Osteoblast (primary cell): ENCODE results near the gene C8G. TPM values are rescaled to one million over a fixed set of nuclear protein-coding genes. Genes with fewer than 3 reads are reported as not detected.

ENCODE experiments used
- DNase-seq: peaks from one replicate; pipeline ENCODE4 v3.0.0; 2011; ENCODE audit warnings: low spot score, mixed read lengths; ENCODE audit not compliant: insufficient read length; ENCODE audit errors: missing footprints
- H2AFZ ChIP-seq: 2 replicates; pipeline ENCODE4 v1.6.0; 2011; ENCODE audit warnings: mild to moderate bottlenecking, low read length
- H3K27ac ChIP-seq: 2 replicates; pipeline ENCODE4 v1.5.1; 2011; ENCODE audit warnings: mild to moderate bottlenecking, low read depth, low read length, moderate library complexity
- H3K27me3 ChIP-seq: 2 replicates; pipeline ENCODE4 v1.6.0; 2012; ENCODE audit warnings: mild to moderate bottlenecking, control low read depth, inconsistent platforms, low read length, moderate library complexity; ENCODE audit not compliant: insufficient read depth
- H3K36me3 ChIP-seq: 2 replicates; pipeline ENCODE4 v1.5.1; 2011; ENCODE audit warnings: mild to moderate bottlenecking, low read length, control low read depth, moderate library complexity; ENCODE audit not compliant: insufficient read depth
- H3K4me1 ChIP-seq: 2 replicates; pipeline ENCODE4 v1.5.1; 2011; ENCODE audit warnings: mild to moderate bottlenecking, low read length, control low read depth, moderate library complexity; ENCODE audit not compliant: insufficient read depth
- H3K4me2 ChIP-seq: 2 replicates; pipeline ENCODE4 v1.6.0; 2011; ENCODE audit warnings: mild to moderate bottlenecking, low read length; ENCODE audit not compliant: insufficient read depth
- H3K4me3 ChIP-seq: fragments of 200-600 bp; sonication (generic); 3 replicates; pipeline ENCODE4 v1.5.1; 2012; ENCODE audit warnings: mild to moderate bottlenecking, low read length, inconsistent platforms; ENCODE audit not compliant: insufficient read depth
- H3K79me2 ChIP-seq: 2 replicates; pipeline ENCODE4 v1.6.0; 2012; ENCODE audit warnings: mild to moderate bottlenecking, low read length, control low read depth, inconsistent platforms; ENCODE audit not compliant: insufficient read depth
- H3K9me3 ChIP-seq: 2 replicates; pipeline ENCODE4 v1.5.1; 2011; ENCODE audit warnings: low read depth, low read length, control low read depth
- H4K20me1 ChIP-seq: 2 replicates; pipeline ENCODE4 v1.6.0; 2012; ENCODE audit warnings: mild to moderate bottlenecking, low read length, control low read depth; ENCODE audit not compliant: insufficient read depth
- total RNA-seq: library from RNA; depleted of rRNA; stranded (reverse); fragments of >200 nt; gene quantifications from 2 replicates; pipeline ENCODE4 v1.2.3, GENCODE V29; 2012
- TF ChIP-seq, protein P1 (sequence below): IDR thresholded peaks from 2 replicates; pipeline ENCODE4 v1.5.1; 2011; ENCODE audit warnings: mild to moderate bottlenecking, low read depth, low read length, moderate library complexity; ENCODE audit errors: extremely low read depth

Gene C8G
- total RNA-seq, 1 donor = not detected

DNA sequence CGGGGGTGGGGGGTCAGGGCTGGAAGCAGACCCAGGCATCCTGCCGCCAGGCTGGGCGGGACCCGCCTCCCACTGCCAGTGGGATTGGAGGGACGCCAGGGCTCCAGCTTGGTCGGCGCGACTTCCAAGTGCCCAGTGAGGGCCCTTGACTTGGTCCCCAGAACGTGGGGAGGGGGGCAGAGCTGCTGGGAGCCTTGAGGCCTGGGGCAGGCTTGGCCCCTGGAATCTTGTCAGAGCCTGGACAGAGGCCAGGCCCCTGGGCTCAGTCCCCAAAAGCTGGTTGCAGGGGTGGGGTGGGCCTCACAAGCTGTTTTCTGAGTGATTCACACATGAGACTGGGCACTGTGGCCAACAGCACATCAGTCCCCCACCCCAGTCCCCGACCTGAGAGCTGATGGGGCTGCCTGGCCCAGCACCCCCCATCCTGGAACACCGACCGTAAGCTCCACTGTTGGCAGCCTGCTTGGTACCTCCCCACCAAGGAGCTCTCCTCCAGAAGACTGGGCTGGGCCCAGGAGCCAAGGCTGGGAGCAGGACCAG is 50.8 kb downstream of the C8G start:
- peak; percentile 99 for DNase-seq
- H3K79me2 ChIP-seq = peaks cover 10% of the 10 kb centered on the region
- peak overlapping the region; percentile 64 for H3K4me2 ChIP-seq
- TF ChIP-seq, protein P1, sequence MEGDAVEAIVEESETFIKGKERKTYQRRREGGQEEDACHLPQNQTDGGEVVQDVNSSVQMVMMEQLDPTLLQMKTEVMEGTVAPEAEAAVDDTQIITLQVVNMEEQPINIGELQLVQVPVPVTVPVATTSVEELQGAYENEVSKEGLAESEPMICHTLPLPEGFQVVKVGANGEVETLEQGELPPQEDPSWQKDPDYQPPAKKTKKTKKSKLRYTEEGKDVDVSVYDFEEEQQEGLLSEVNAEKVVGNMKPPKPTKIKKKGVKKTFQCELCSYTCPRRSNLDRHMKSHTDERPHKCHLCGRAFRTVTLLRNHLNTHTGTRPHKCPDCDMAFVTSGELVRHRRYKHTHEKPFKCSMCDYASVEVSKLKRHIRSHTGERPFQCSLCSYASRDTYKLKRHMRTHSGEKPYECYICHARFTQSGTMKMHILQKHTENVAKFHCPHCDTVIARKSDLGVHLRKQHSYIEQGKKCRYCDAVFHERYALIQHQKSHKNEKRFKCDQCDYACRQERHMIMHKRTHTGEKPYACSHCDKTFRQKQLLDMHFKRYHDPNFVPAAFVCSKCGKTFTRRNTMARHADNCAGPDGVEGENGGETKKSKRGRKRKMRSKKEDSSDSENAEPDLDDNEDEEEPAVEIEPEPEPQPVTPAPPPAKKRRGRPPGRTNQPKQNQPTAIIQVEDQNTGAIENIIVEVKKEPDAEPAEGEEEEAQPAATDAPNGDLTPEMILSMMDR = no peak
- no peak overlapping the region for H3K27ac ChIP-seq
- peaks cover 2% of the 10 kb centered on the region for H4K20me1 ChIP-seq
- H3K27me3 ChIP-seq = no peaks in the 10 kb centered on the region
- H3K4me3 ChIP-seq = peak overlapping the region; percentile 27
- peaks cover 44% of the 10 kb centered on the region for H3K4me1 ChIP-seq
- no peaks in the 10 kb centered on the region for H3K36me3 ChIP-seq
- no peaks in the 10 kb centered on the region for H3K9me3 ChIP-seq
- no peak overlapping the region for H2AFZ ChIP-seq

Other genes starting within 250 kb of the C8G start
- gene DIPK1B, start 232.7 kb upstream of the C8G start, total RNA-seq = not detected in 2 replicates
- not detected in 2 replicates for gene LCN10, start 202.3 kb upstream of the C8G start, total RNA-seq
- gene LCN6, start 196.7 kb upstream of the C8G start, total RNA-seq = not detected in 2 replicates
- gene LCN8, start 187.0 kb upstream of the C8G start, total RNA-seq = not detected in 2 replicates
- gene LCN15, start 180.7 kb upstream of the C8G start, total RNA-seq = not detected in 2 replicates
- 31.8 and 39.8 TPM in 2 replicates for gene TMEM141, start 153.9 kb upstream of the C8G start, total RNA-seq
- gene CCDC183, start 148.9 kb upstream of the C8G start, total RNA-seq = under 0.01 TPM in 1 of 2 replicates, not detected in the other
- 64.2 and 64.8 TPM in 2 replicates for gene RABL6, start 137.3 kb upstream of the C8G start, total RNA-seq
- gene AJM1, start 102.8 kb upstream of the C8G start, total RNA-seq = 0.88 and 1.1 TPM in 2 replicates
- 54.2 and 59.0 TPM in 2 replicates for gene PHPT1, start 95.8 kb upstream of the C8G start, total RNA-seq
- gene MAMDC4, start 92.9 kb upstream of the C8G start, total RNA-seq = 0.88 and 1.4 TPM in 2 replicates
- 126 and 173 TPM in 2 replicates for gene EDF1, start 78.9 kb upstream of the C8G start, total RNA-seq
- gene TRAF2, start 58.7 kb upstream of the C8G start, total RNA-seq = 6.2 and 6.8 TPM in 2 replicates
- 143 and 157 TPM in 2 replicates for gene FBXW5, start 505 bp upstream of the C8G start, total RNA-seq
- not detected in 2 replicates for gene LCN12, start 7.0 kb downstream of the C8G start, total RNA-seq
- 37.4 and 57.9 TPM in 2 replicates for gene PTGDS, start 32.3 kb downstream of the C8G start, total RNA-seq
- 4.4 and 5.4 TPM in 2 replicates for gene LCNL1, start 37.8 kb downstream of the C8G start, total RNA-seq
- gene PAXX, start 47.2 kb downstream of the C8G start, total RNA-seq = 13.3 and 16.6 TPM in 2 replicates
- gene CLIC3, start 51.3 kb downstream of the C8G start, total RNA-seq = 1.5 and 2.5 TPM in 2 replicates
- 19.4 and 20.3 TPM in 2 replicates for gene ABCA2, start 83.0 kb downstream of the C8G start, total RNA-seq
- gene FUT7, start 86.8 kb downstream of the C8G start, total RNA-seq = not detected in 2 replicates
- gene NPDC1, start 100.9 kb downstream of the C8G start, total RNA-seq = 10.0 and 10.1 TPM in 2 replicates
- not detected in 2 replicates for gene ENTPD2, start 108.8 kb downstream of the C8G start, total RNA-seq
- gene SAPCD2, start 125.3 kb downstream of the C8G start, total RNA-seq = 0.88 and 1.1 TPM in 2 replicates
- gene UAP1L1, start 132.3 kb downstream of the C8G start, total RNA-seq = 35.9 and 36.9 TPM in 2 replicates
- gene MAN1B1, start 141.7 kb downstream of the C8G start, total RNA-seq = 94.1 and 103 TPM in 2 replicates
- gene DPP7, start 169.5 kb downstream of the C8G start, total RNA-seq = 66.6 and 74.6 TPM in 2 replicates
- not detected in 2 replicates for gene GRIN1, start 193.9 kb downstream of the C8G start, total RNA-seq
- not detected in 2 replicates for gene LRRC26, start 224.8 kb downstream of the C8G start, total RNA-seq
- gene TMEM210, start 226.8 kb downstream of the C8G start, total RNA-seq = not detected in 2 replicates
- 26.2 and 32.9 TPM in 2 replicates for gene ANAPC2, start 243.3 kb downstream of the C8G start, total RNA-seq
- 52.5 and 59.7 TPM in 2 replicates for gene SSNA1, start 243.4 kb downstream of the C8G start, total RNA-seq